OCI-LY7 (cell line): ENCODE measurements around the gene RANBP6. TPM values are rescaled to one million over a fixed set of nuclear protein-coding genes. Genes with fewer than 3 reads are reported as not detected.
"Not testable (repeated sequence)": the region's sequence is repeated elsewhere in the genome, so short reads cannot be mapped to it uniquely, and the experiment has no call there.

Source experiments
- Bru-seq: library from RNA; stranded (reverse); fragments of 400-500 nt; gene quantifications from one replicate; lab custom pipeline; 2021; lab: Mats Ljungman, UMichigan
- BruChase-seq, 2 experiments: library from RNA; stranded (reverse); fragments of 400-500 nt; gene quantifications; one replicate each; lab custom pipeline; 2021; lab: Mats Ljungman, UMichigan
- BruUV-seq: library from RNA; stranded (reverse); fragments of 400-500 nt; replicated peaks from 2 replicates; lab custom pipeline; 2021; lab: Mats Ljungman, UMichigan
- CTCF ChIA-PET: fragments of 300-600 bp; sonication (Branson Sonifier 250); formaldehyde crosslinking; loops from one replicate; lab custom pipeline; 2022; ENCODE audit warnings: antibody characterized with exemption; ENCODE audit not compliant: unreplicated experiment; lab: Charles Lee
- POLR2A ChIA-PET: fragments of 300-600 bp; sonication (Branson Sonifier 250); formaldehyde crosslinking; loops from one replicate; lab custom pipeline; 2022; ENCODE audit warnings: antibody characterized with exemption; lab: Charles Lee
- DNase-seq: peaks from one replicate; pipeline ENCODE4 v3.0.0-alpha.2; 2015; ENCODE audit warnings: low spot score
- H2AFZ ChIP-seq: fragments of 200-600 bp; sonication (generic), shearing (Covaris generic); 2 replicates; pipeline ENCODE4 v1.6.1; 2014; ENCODE audit warnings: mild to moderate bottlenecking, antibody characterized with exemption, low read length, moderate library complexity
- H3K27ac ChIP-seq: fragments of 200-600 bp; sonication (generic); 2 replicates; pipeline ENCODE4 v1.5.1; 2014; ENCODE audit warnings: mixed run types, low read depth, mild to moderate bottlenecking, moderate library complexity, low read length, inconsistent platforms; ENCODE audit not compliant: poor library complexity, severe bottlenecking
- H3K36me3 ChIP-seq: fragments of 200-600 bp; sonication (generic); 2 replicates; pipeline ENCODE4 v1.6.1; 2014; ENCODE audit warnings: mild to moderate bottlenecking, antibody characterized with exemption, low read length, moderate library complexity, mixed read lengths; ENCODE audit not compliant: insufficient read depth
- H3K4me1 ChIP-seq: fragments of 200-600 bp; sonication (generic); 2 replicates; pipeline ENCODE4 v1.5.1; 2014; ENCODE audit warnings: mild to moderate bottlenecking, low read length; ENCODE audit not compliant: insufficient read depth, poor library complexity, severe bottlenecking
- H3K4me2 ChIP-seq: fragments of 200-600 bp; sonication (generic); 2 replicates; pipeline ENCODE4 v1.6.1; 2014; ENCODE audit warnings: mild to moderate bottlenecking, low read length
- H3K4me3 ChIP-seq: fragments of 200-600 bp; sonication (generic); 2 replicates; pipeline ENCODE4 v1.5.1; 2014; ENCODE audit warnings: mild to moderate bottlenecking, low read depth, low read length; ENCODE audit not compliant: poor library complexity, severe bottlenecking
- H3K79me2 ChIP-seq: fragments of 200-600 bp; sonication (generic); 2 replicates; pipeline ENCODE4 v1.6.1; 2016; ENCODE audit warnings: low read depth, mild to moderate bottlenecking, low read length, moderate library complexity, mixed read lengths; ENCODE audit not compliant: insufficient read depth
- H3K9me2 ChIP-seq: fragments of 200-600 bp; sonication (generic); 2 replicates; pipeline ENCODE4 v1.6.1; 2016; ENCODE audit warnings: mild to moderate bottlenecking, low read length, mixed read lengths; ENCODE audit not compliant: insufficient read depth
- H3K9me3 ChIP-seq: fragments of 200-600 bp; sonication (generic); 2 replicates; pipeline ENCODE4 v1.6.1; 2014; ENCODE audit warnings: mild to moderate bottlenecking, mixed run types, low read length, mixed read lengths
- H4K20me1 ChIP-seq: fragments of 200-600 bp; sonication (generic); 2 replicates; pipeline ENCODE4 v1.6.1; 2014; ENCODE audit warnings: mild to moderate bottlenecking, antibody characterized with exemption, low read length, moderate library complexity, mixed read lengths; ENCODE audit not compliant: insufficient read depth
- CTCF ChIP-seq: fragments of 200-600 bp; sonication (generic); conservative IDR thresholded peaks from 2 replicates; pipeline ENCODE4 v1.5.1; 2014; ENCODE audit warnings: mild to moderate bottlenecking, antibody characterized with exemption, low read length, moderate library complexity, mixed read lengths
- EZH2phosphoT487 ChIP-seq: fragments of 200-600 bp; sonication (generic); IDR thresholded peaks from 2 replicates; pipeline ENCODE4 v1.6.1; 2018; ENCODE audit warnings: low read depth, borderline replicate concordance, mild to moderate bottlenecking, mixed run types, antibody characterized with exemption, low read length, moderate library complexity, mixed read lengths
- intact Hi-C: fragments of 100-400 bp; cut with micrococcal nuclease; formaldehyde crosslinking; loops from one replicate; pipeline ENCODE4 v1.10.0; 2022; ENCODE audit not compliant: unreplicated experiment
- long read RNA-seq: library from polyadenylated mRNA; stranded (forward); transcript quantifications from one replicate; pipeline ENCODE4 v2.0.0, GENCODE V29; 2022
- total RNA-seq, 2 experiments: library from RNA; depleted of rRNA in 1 of 2; stranded (reverse); fragments of >200 nt in 1 of 2; shearing (Covaris generic) in 1 of 2; gene quantifications; 2 replicates each; pipeline ENCODE4 v1.2.3, GENCODE V29; 2014 to 2022

Gene RANBP6
- total RNA-seq (2014; rRNA removed; shearing (Covaris generic)), result 23.9 and 28.4 TPM in 2 replicates
- 23.1 and 24.1 TPM in 2 replicates for total RNA-seq (2022)
- percentile 97 among the genes with signal in this experiment for Bru-seq, nascent RNA
- BruChase-seq, experiment 1, labeled RNA remaining after a 6-hour chase, result percentile 91 among the genes with signal in this experiment
- BruChase-seq, experiment 2, labeled RNA remaining after a 2-hour chase, result percentile 99 among the genes with signal in this experiment
- long read RNA-seq, full-length matches to known transcripts, result 18 of 18 reads
- long read RNA-seq, partial matches to known transcripts, result 0 of 18 reads
- long read RNA-seq, other reads (novel, unspliced or antisense), result 0 of 18 reads

DNA sequence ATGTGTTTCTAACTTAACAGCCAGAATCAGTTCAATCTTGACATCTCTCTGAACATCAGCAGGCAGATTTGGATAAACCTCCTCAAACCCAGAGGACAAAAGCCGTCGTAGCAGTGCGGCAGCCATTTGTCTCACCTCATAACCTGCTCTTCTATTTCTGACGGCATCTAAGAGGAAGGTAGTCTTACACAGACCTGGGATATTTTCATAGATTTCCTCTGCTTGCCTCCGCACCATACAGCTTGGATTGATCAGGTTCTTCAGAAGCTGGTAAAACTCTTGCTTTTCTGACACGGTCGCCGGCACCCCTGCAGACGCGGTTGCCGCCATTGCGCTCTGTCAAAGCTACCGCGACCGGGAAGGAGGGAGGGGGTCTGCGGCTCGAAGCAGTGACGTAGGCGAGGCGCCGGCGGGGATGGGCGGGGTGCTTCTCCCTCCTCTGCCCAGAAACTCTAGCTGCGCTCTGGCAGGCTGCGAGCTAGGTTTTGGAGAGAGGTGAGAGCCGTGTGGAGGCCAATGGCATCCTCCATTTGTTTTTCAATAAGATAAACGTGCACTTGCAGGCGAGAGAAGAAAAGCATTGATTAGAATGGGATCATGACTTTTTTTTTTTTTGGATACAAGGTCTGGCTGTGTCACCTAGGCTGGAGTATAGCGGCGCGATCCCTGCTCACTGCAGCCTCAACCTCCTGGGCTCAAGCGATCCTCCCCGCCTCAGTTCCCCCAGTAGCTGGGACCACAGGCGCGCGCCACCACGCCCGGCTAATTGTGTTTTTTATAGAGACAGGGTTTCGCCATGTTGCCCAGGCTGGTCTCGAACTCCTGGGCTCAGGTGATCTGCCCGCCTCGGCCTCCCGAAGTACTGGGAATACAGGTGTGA lies at the start of gene RANBP6:
Gene RANBP6, minus strand, starts transcription at position 347 of the 880 bp plus-strand sequence. Its CDS starts 17 bp downstream, at position 330.
- POLR2A ChIA-PET, result interaction anchor here (0.7 to 2.9 kb wide), 12 partner anchors 8 to 126 kb away, joined by 3 to 13 read pairs (median 6); a partner anchor contains a TSS
- intact Hi-C loops, result loop anchor here (5.0 kb wide), 1 partner anchor 578 kb away; the partner anchor contains the start of gene PLGRKT
- DNase-seq, result peak; percentile 87
- H3K79me2 ChIP-seq, result peaks cover 49% of the 10 kb centered on the region
- CTCF ChIA-PET, result interaction anchor here (1.0 kb wide), 1 partner anchor 9 kb away, joined by 4 read pairs; no protein-coding TSS in a partner anchor
- no peaks in the 10 kb centered on the region for H3K9me3 ChIP-seq
- no peaks in the 10 kb centered on the region for H3K9me2 ChIP-seq
- BruUV-seq, result TSS peak; percentile 95
- H3K27ac ChIP-seq, result peak within 1 kb of the TSS; percentile 38
- peaks cover 41% of the 10 kb centered on the region for H3K36me3 ChIP-seq
- H3K4me1 ChIP-seq, result peaks cover 33% of the 10 kb centered on the region
- 0 out of 2 replicates have a peak, but pooled peaks cover 5% of the 10 kb centered on the region for H4K20me1 ChIP-seq
- TF ChIP-seq CTCF (no peak), EZH2phosphoT487 (no peak)
- H2AFZ ChIP-seq, result peak within 1 kb of the TSS; percentile 76
- peak within 1 kb of the TSS; percentile 91 for H3K4me2 ChIP-seq
- H3K4me3 ChIP-seq, result peak within 1 kb of the TSS; percentile 96

DNA sequence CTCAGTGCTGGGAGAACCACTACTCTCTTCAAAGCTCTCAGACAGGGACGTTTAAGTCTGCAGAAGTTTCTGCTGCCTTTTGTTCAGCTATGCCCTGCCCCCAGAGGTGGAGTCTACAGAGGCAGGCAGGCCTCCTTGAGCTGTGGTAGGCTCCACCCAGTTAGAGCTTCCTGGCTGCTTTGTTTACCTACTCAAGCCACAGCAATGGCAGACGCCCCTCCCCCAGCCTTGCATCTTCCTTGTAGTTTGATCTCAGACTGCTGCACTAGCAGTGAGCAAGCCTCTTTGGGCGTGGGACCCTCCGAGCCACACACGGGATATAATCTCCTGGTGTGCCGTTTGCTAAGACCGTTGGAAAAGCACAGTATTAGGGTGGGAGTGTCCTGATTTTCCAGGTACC lies 47.7 kb upstream of the RANBP6 start:
- H3K9me3 ChIP-seq, POLR2A ChIA-PET, CTCF ChIA-PET, intact Hi-C loops, H3K9me2 ChIP-seq, H4K20me1 ChIP-seq, H3K79me2 ChIP-seq, H3K27ac ChIP-seq, H3K4me2 ChIP-seq, H2AFZ ChIP-seq, DNase-seq, BruUV-seq, H3K4me1 ChIP-seq, H3K4me3 ChIP-seq, H3K36me3 ChIP-seq: not testable (repeated sequence)

DNA sequence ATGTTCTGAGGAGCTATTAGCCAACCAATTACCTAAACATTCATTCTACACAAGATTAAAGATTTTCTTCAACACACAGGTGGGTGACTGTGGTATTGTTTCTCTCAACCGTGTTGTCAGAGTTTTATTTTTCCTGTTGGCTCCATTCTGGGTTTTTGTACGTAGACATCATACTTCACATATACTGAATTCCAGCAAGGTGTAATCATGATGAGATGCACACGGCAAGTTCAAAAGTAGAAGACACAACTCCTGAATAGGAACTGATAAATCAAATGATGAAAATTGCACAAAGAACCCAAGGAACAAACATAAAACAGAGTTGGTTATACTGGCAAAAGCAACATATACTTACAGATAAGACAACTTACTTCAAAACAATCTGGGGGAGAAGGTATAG lies 40.2 kb upstream of the RANBP6 start:
- no TSS peak for BruUV-seq
- no peak for DNase-seq
- H3K4me3 ChIP-seq, result no peak overlapping the region
- ChIA-PET CTCF (no interaction called here), POLR2A (no interaction called here)
- no peak overlapping the region for H3K4me2 ChIP-seq
- no peaks in the 10 kb centered on the region for H3K9me2 ChIP-seq
- H3K36me3 ChIP-seq, result no peaks in the 10 kb centered on the region
- H3K27ac ChIP-seq, result no peak overlapping the region
- no peaks in the 10 kb centered on the region for H3K79me2 ChIP-seq
- peaks cover 17% of the 10 kb centered on the region for H3K4me1 ChIP-seq
- TF ChIP-seq CTCF (no peak), EZH2phosphoT487 (no peak)
- no peak overlapping the region for H2AFZ ChIP-seq
- no peaks in the 10 kb centered on the region for H4K20me1 ChIP-seq
- intact Hi-C loops, result loop anchor here (1.0 to 10.0 kb wide), 3 partner anchors 251 to 629 kb away; no protein-coding TSS in a partner anchor
- no peaks in the 10 kb centered on the region for H3K9me3 ChIP-seq
